Neural crest cell (in vitro differentiated cells): ENCODE measurements around the gene PPP1R16B. TPM values are rescaled to one million over a fixed set of nuclear protein-coding genes. Genes with fewer than 3 reads are reported as not detected.

Experiments
- DNase-seq: peaks from one replicate; pipeline ENCODE4 v3.0.0; 2021; ENCODE audit warnings: low read depth, mixed read lengths, low spot score
- H3K27ac Mint-ChIP-seq: one replicate; pipeline ENCODE4 v1.8.0; 2021; ENCODE audit warnings: mild to moderate bottlenecking, mixed read lengths; ENCODE audit not compliant: unreplicated experiment
- H3K27me3 Mint-ChIP-seq: 2 replicates; pipeline ENCODE4 v1.8.0; 2021; ENCODE audit warnings: low read depth, mild to moderate bottlenecking, mixed read lengths
- H3K36me3 Mint-ChIP-seq: 2 replicates; pipeline ENCODE4 v1.8.0; 2021; ENCODE audit warnings: low read depth, mild to moderate bottlenecking, mixed read lengths
- H3K4me1 Mint-ChIP-seq: 2 replicates; pipeline ENCODE4 v1.8.0; 2021; ENCODE audit warnings: mixed read lengths
- H3K4me3 Mint-ChIP-seq: one replicate; pipeline ENCODE4 v1.8.0; 2021; ENCODE audit warnings: mild to moderate bottlenecking, mixed read lengths
- H3K9me3 Mint-ChIP-seq: 2 replicates; pipeline ENCODE4 v1.8.0; 2021; ENCODE audit warnings: mixed read lengths
- CTCF ChIP-seq: fragments of 200-600 bp; sonication (generic); conservative IDR thresholded peaks from 2 replicates; pipeline ENCODE4 v1.5.0; 2021; ENCODE audit warnings: antibody characterized with exemption, mild to moderate bottlenecking
- total RNA-seq: library from RNA; stranded (reverse); gene quantifications from 2 replicates; pipeline ENCODE4 v1.2.1, GENCODE V29; 2021

Gene PPP1R16B
- total RNA-seq, 1 donor from 2014 or later: 0.30 TPM

GRCh38 chr20:38950254-38950653 is 144.8 kb downstream of the PPP1R16B start:
- Mint-ChIP-seq H3K27me3 (no peaks in the 10 kb centered on the region), H3K36me3 (peaks cover 19% of the 10 kb centered on the region), H3K4me3 (no peak overlapping the region), H3K4me1 (no peaks in the 10 kb centered on the region), H3K9me3 (no peaks in the 10 kb centered on the region), H3K27ac (no peak overlapping the region)
- no peak for TF ChIP-seq CTCF
- DNase-seq: no peak

- no peak for DNase-seq
- no peak overlapping the region for H3K4me3 Mint-ChIP-seq
- no peak for TF ChIP-seq CTCF
- no peaks in the 10 kb centered on the region for H3K27me3 Mint-ChIP-seq
- peaks cover 19% of the 10 kb centered on the region for H3K36me3 Mint-ChIP-seq
- H3K27ac Mint-ChIP-seq: no peak overlapping the region
- no peaks in the 10 kb centered on the region for H3K9me3 Mint-ChIP-seq
- no peaks in the 10 kb centered on the region for H3K4me1 Mint-ChIP-seq
Observed at GRCh38 chr20:38951611-38952010, 146.1 kb downstream of the PPP1R16B start.

GRCh38 chr20:38952153-38952552 is 146.7 kb downstream of the PPP1R16B start:
- Mint-ChIP-seq H3K27me3 (no peaks in the 10 kb centered on the region), H3K4me3 (no peak overlapping the region), H3K4me1 (no peaks in the 10 kb centered on the region), H3K9me3 (no peaks in the 10 kb centered on the region), H3K27ac (no peak overlapping the region), H3K36me3 (peaks cover 17% of the 10 kb centered on the region)
- DNase-seq: no peak
- TF ChIP-seq CTCF: no peak

- Mint-ChIP-seq H3K9me3 (no peaks in the 10 kb centered on the region), H3K4me3 (no peak overlapping the region), H3K36me3 (peaks cover 14% of the 10 kb centered on the region), H3K4me1 (no peaks in the 10 kb centered on the region), H3K27ac (no peak overlapping the region), H3K27me3 (no peaks in the 10 kb centered on the region)
- no peak for DNase-seq
- TF ChIP-seq CTCF: no peak
Observed at GRCh38 chr20:38953630-38954340, 148.3 kb downstream of the PPP1R16B start.

GRCh38 chr20:38957235-38957876 is 151.9 kb downstream of the PPP1R16B start:
- no peak for DNase-seq
- Mint-ChIP-seq H3K4me3 (no peak overlapping the region), H3K36me3 (peaks cover 7% of the 10 kb centered on the region), H3K27me3 (no peaks in the 10 kb centered on the region), H3K9me3 (no peaks in the 10 kb centered on the region), H3K27ac (no peak overlapping the region), H3K4me1 (peaks cover 9% of the 10 kb centered on the region)
- no peak for TF ChIP-seq CTCF
